Activated T-cell treated with anti-CD3 and anti-CD28 coated beads, Interleukin-2, amount 50 U/mL, for 72 hours (primary cell): ENCODE results near the gene VAX1. TPM values are rescaled to one million over a fixed set of nuclear protein-coding genes. Genes with fewer than 3 reads are reported as not detected.
"Not testable (repeated sequence)": the region's sequence is repeated elsewhere in the genome, so short reads cannot be mapped to it uniquely, and the experiment has no call there.

ENCODE experiments used
- ATAC-seq, 2 donors: fragments of 150-1000 bp; cut with Tn5 transposase; replicated peaks in 1 of 2; 2 replicates each; pipeline ENCODE4 v1.10.0; 2021; ENCODE audit warnings: moderate library complexity in 2 of 2, mild to moderate bottlenecking in 1 of 2
- DNase-seq, 2 donors: peaks; one replicate each; pipeline ENCODE4 v3.0.0; 2021 to 2022; ENCODE audit warnings: mixed read lengths in 1 of 2
- H3K27ac Mint-ChIP-seq: one replicate; pipeline ENCODE4 v1.8.0; 2022; ENCODE audit warnings: mild to moderate bottlenecking, moderate library complexity, mixed read lengths
- H3K27me3 Mint-ChIP-seq: one replicate; pipeline ENCODE4 v1.8.0; 2022; ENCODE audit warnings: low read depth, mixed read lengths
- H3K36me3 Mint-ChIP-seq, 2 donors: one replicate each; pipeline ENCODE4 v1.8.0; 2022; ENCODE audit warnings: mixed read lengths in 2 of 2, mild to moderate bottlenecking in 1 of 2; ENCODE audit not compliant: insufficient read depth in 2 of 2
- H3K4me1 Mint-ChIP-seq: one replicate; pipeline ENCODE4 v1.8.0; 2022; ENCODE audit warnings: low read depth, mixed read lengths
- H3K4me3 Mint-ChIP-seq, 2 donors: one replicate each; pipeline ENCODE4 v1.8.0; 2022; ENCODE audit warnings: mild to moderate bottlenecking in 2 of 2, mixed read lengths in 2 of 2, moderate library complexity in 2 of 2
- H3K9me3 Mint-ChIP-seq, 2 donors: one replicate each; pipeline ENCODE4 v1.8.0; 2022; ENCODE audit warnings: mixed read lengths in 2 of 2
- total RNA-seq, 2 donors: library from RNA; stranded (reverse); gene quantifications; one replicate each; pipeline ENCODE4 v1.2.3, GENCODE V29; 2022

The VAX1 gene
- total RNA-seq, 2 donors from 2014 or later = not detected

DNA sequence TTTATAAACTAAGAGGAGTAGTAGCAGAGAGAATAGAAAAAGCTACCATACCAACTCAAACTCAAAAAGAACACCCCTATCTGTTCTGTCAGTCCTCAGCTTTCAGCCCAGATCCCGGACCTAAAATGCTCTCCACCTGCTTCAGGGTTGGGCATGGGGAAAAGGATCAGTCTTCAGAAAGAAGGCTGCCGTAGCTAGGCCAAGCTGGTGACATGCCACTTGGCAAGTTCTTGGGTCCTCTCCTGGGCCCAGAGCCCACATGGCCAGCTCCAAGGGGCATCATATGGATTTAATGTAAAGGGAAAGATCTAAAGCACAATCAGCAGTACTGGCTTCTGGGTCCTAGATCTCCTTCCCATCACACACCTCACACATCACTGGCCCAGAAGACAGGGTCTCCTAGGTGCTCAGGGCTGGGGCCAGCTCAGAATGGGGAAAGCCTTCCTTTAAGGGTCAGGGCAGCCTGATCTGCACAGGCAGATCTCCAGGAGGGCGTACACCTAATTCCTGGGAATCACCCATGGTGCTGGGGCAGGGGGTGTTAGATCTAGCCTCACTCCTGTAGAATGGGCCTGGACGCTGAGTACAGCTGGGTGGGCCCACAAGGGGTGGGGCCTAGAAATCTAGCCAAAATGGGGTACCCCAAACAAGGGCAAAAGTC is 2.5 kb downstream of the VAX1 start:
- no peak overlapping the region for H3K27ac Mint-ChIP-seq
- peaks cover 73% of the 10 kb centered on the region for H3K27me3 Mint-ChIP-seq
- peaks cover 33% of the 10 kb centered on the region for H3K4me1 Mint-ChIP-seq
- H3K9me3 Mint-ChIP-seq = no peaks in the 10 kb centered on the region
- peaks cover 0 to 2% of the 10 kb centered on the region in 2 donors for H3K36me3 Mint-ChIP-seq
- no peak for ATAC-seq
- no peak overlapping the region for H3K4me3 Mint-ChIP-seq
- no peak for DNase-seq

GRCh38 chr10:117135026-117135372 is 3.1 kb downstream of the VAX1 start:
- Mint-ChIP-seq H3K27ac (no peak overlapping the region), H3K27me3 (peaks cover 80% of the 10 kb centered on the region), H3K9me3 (no peaks in the 10 kb centered on the region), H3K36me3 (peaks cover 0 to 2% of the 10 kb centered on the region in 2 donors), H3K4me1 (peaks cover 33% of the 10 kb centered on the region), H3K4me3 (no peak overlapping the region)
- DNase-seq (no peak), ATAC-seq (no peak)

GRCh38 chr10:117134306-117135025 is 3.6 kb downstream of the VAX1 start:
- Mint-ChIP-seq H3K9me3 (no peaks in the 10 kb centered on the region), H3K27me3 (peaks cover 85% of the 10 kb centered on the region), H3K4me1 (peaks cover 33% of the 10 kb centered on the region), H3K36me3 (peaks cover 0 to 2% of the 10 kb centered on the region in 2 donors), H3K27ac (no peak overlapping the region), H3K4me3 (peak overlapping the region in 1 of 2 donors; percentile 51)
- ATAC-seq (peak in 1 of 2 donors; percentile 49), DNase-seq (no peak)

DNA sequence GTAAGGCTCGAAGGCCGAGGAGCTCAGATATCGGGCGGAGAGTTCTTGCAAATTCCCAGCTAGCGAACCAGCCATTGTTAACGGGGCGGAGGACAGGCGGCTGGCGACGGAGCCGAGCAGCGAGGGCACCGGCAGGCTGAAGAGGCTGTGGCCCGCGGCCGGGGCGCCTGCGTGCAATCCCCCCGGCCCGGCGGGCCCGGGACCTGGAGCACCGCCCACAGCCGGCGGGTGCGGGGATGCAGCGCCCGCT is 4.1 kb downstream of the VAX1 start:
- DNase-seq = no peak
- Mint-ChIP-seq H3K4me3 (peak overlapping the region; percentile 51 to 63), H3K36me3 (no peaks in the 10 kb centered on the region), H3K27ac (no peak overlapping the region), H3K4me1 (peaks cover 33% of the 10 kb centered on the region), H3K9me3 (no peaks in the 10 kb centered on the region), H3K27me3 (peaks cover 85% of the 10 kb centered on the region)
- ATAC-seq = no peak

- H3K9me3 Mint-ChIP-seq = no peaks in the 10 kb centered on the region
- DNase-seq = no peak
- H3K27me3 Mint-ChIP-seq = peaks cover 85% of the 10 kb centered on the region
- no peak for ATAC-seq
- H3K27ac Mint-ChIP-seq = peak overlapping the region; percentile 59
- H3K4me1 Mint-ChIP-seq = peaks cover 33% of the 10 kb centered on the region
- H3K4me3 Mint-ChIP-seq = peak overlapping the region; percentile 51 to 63
- no peaks in the 10 kb centered on the region for H3K36me3 Mint-ChIP-seq
Measured at GRCh38 chr10:117133273-117134055, 4.6 kb downstream of the VAX1 start.

DNA sequence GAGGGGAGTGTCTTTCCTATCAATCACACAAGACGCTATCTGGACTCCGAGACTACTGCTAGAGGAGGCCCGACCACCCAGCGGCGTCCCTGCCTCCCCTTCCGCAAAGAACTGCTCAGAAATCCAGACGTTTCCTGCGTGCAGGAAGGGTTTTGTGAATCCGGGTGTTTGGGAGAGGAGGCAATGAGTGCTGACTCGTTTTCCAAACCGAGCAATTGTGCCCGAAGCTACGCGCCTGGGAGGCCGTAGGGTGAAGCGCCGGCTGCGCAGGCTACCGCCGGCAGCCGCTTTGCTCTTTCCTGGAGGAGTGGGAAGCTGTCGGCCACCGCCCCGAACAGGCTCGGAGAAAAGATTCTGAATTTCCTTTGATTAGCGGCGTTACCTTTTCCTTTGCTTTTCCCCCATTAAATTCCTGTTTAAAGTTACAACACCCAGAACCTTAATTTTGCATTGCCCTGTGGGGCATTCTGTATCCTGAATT is 5.3 kb downstream of the VAX1 start:
- no peak for DNase-seq
- H3K4me3 Mint-ChIP-seq = peak overlapping the region in 1 of 2 donors; percentile 63

DNA sequence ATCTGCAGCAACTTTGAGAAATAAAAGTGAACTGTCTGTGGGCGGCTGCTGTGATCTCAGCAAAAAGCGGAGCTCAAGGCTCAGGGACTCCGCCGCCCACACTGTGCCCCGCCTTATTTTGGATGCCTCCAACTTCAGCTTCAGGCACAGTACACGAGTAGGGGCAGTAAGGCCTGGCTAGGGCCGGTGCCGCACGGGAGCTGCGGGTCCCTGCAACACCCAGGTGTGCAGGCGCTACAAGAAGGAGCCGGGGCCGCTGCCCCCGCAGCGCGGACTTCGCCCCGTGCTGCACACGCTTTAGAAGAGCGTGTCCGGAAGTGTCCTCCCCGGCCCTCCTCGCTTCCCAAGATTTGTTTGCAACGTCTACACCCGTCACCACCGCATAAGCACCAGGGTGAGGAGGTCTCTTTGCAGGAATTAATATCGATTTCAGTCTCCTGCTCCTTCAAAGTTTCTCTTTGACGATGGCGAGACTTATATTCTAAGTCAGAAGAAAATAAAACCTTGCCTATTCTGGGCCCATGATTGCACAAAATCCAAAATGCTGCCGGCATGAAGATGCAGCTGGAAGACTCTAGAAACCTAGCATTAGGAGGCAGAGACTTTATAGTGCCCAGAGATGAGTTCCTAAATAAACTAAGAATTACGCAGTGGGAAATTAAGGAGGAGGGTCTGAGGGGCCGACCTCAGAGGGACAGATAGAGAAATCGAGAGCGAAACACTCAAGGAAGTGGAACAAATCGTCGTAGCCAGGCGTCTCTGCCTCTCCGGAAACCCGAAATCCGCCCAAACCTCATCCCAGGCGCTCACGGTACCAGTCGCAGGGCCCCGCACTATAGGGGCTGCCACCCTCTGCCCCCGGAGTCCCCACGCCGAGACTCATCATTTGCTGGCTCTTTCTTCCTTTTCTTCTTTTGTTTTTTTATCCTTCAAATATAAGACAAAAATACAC is 6.4 kb downstream of the VAX1 start:
- peak overlapping the region; percentile 65 to 86 for H3K4me3 Mint-ChIP-seq
- H3K27ac Mint-ChIP-seq = peak overlapping the region; percentile 57
- ATAC-seq (no peak), DNase-seq (no peak)
- H3K36me3 Mint-ChIP-seq = peaks cover 0 to 2% of the 10 kb centered on the region in 2 donors
- H3K9me3 Mint-ChIP-seq = peaks cover 0 to 4% of the 10 kb centered on the region in 2 donors
- H3K4me1 Mint-ChIP-seq = peaks cover 33% of the 10 kb centered on the region
- H3K27me3 Mint-ChIP-seq = peaks cover 85% of the 10 kb centered on the region

More for the DNA sequence above, 5.3 kb downstream of the VAX1 start:
- H3K27me3 Mint-ChIP-seq = peaks cover 79% of the 10 kb centered on the region
- H3K4me1 Mint-ChIP-seq = peaks cover 33% of the 10 kb centered on the region
- peak overlapping the region; percentile 8 for H3K27ac Mint-ChIP-seq
- H3K9me3 Mint-ChIP-seq = no peaks in the 10 kb centered on the region
- no peaks in the 10 kb centered on the region for H3K36me3 Mint-ChIP-seq
- no peak for ATAC-seq

GRCh38 chr10:117130862-117131375 is 7.2 kb downstream of the VAX1 start:
- H3K9me3 Mint-ChIP-seq = peaks cover 0 to 4% of the 10 kb centered on the region in 2 donors
- ATAC-seq = no peak

DNA sequence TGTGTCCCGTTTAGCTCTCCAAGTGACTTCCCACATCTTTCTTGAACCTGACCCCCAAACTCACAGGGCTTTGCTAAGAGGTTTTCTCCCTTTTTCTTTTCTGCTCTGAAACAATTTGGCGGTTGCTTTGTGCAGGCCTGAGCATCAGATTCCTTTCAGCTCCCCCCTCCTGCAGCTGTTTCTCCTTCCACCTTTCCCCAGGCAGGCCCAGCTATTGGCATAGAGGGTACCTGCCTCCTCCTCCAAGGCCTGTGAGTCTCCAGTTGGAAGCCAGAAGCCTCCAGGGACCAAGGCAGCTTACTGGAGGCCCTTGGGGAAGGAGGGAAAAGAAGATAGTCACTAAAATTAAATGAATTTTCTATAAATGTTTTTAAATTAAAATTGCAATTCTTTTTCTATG is 7.7 kb downstream of the VAX1 start:
- no peak overlapping the region for H3K27ac Mint-ChIP-seq
- peaks cover 33% of the 10 kb centered on the region for H3K4me1 Mint-ChIP-seq
- DNase-seq (no peak), ATAC-seq (no peak)
- no peak overlapping the region for H3K4me3 Mint-ChIP-seq
- peaks cover 0 to 2% of the 10 kb centered on the region in 2 donors for H3K36me3 Mint-ChIP-seq
- H3K9me3 Mint-ChIP-seq = peaks cover 0 to 4% of the 10 kb centered on the region in 2 donors
- H3K27me3 Mint-ChIP-seq = peaks cover 79% of the 10 kb centered on the region

More at GRCh38 chr10:117130862-117131375, 7.2 kb downstream of the VAX1 start:
- Mint-ChIP-seq H3K4me1 (peaks cover 33% of the 10 kb centered on the region), H3K4me3 (peak overlapping the region; percentile 65 to 86), H3K36me3 (peaks cover 0 to 2% of the 10 kb centered on the region in 2 donors), H3K27me3 (peaks cover 79% of the 10 kb centered on the region), H3K27ac (no peak overlapping the region)
- no peak for DNase-seq

DNA sequence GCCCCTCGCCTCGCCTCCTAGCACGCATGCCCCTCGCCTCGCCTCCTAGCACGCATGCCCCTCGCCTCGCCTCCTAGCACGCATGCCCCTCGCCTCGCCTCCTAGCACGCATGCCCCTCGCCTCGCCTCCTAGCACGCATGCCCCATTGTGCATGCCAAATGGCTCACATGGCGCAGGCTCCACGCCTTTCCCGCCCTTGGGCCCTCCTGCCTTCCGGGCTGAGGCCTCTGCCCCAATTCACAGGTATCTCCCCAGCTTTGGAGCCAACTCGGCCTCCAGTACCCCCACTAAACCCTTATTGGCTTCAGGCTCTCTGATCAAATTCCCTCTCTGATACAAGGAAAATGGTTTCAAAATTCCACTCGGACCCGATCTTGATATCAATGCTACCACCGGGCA is 11.4 kb downstream of the VAX1 start:
- peaks cover 10% of the 10 kb centered on the region for H3K4me1 Mint-ChIP-seq
- H3K27me3 Mint-ChIP-seq = peaks cover 54% of the 10 kb centered on the region
- not testable (repeated sequence) for H3K27ac Mint-ChIP-seq, H3K36me3 Mint-ChIP-seq, H3K9me3 Mint-ChIP-seq, ATAC-seq, H3K4me3 Mint-ChIP-seq, DNase-seq

GRCh38 chr10:117126034-117126433 is 12.0 kb downstream of the VAX1 start:
- Mint-ChIP-seq H3K27ac (no peak overlapping the region), H3K4me3 (no peak overlapping the region), H3K4me1 (peaks cover 4% of the 10 kb centered on the region), H3K27me3 (peaks cover 48% of the 10 kb centered on the region), H3K9me3 (peaks cover 0 to 4% of the 10 kb centered on the region in 2 donors), H3K36me3 (peaks cover 0 to 2% of the 10 kb centered on the region in 2 donors)
- DNase-seq = no peak
- no peak for ATAC-seq

GRCh38 chr10:117112220-117112619 is 25.9 kb downstream of the VAX1 start:
- no peaks in the 10 kb centered on the region for H3K36me3 Mint-ChIP-seq
- no peaks in the 10 kb centered on the region for H3K9me3 Mint-ChIP-seq
- H3K27me3 Mint-ChIP-seq = peaks cover 19% of the 10 kb centered on the region
- DNase-seq (no peak), ATAC-seq (no peak)
- H3K4me3 Mint-ChIP-seq = no peak overlapping the region
- no peak overlapping the region for H3K27ac Mint-ChIP-seq
- H3K4me1 Mint-ChIP-seq = no peaks in the 10 kb centered on the region
